T-helper 2 cell treated with Interferon-gamma antibody and Interleukin-4, amounts not matched to agents 5 μg/mL and 100 μg/mL, for 36 hours (primary cell): ENCODE data around the gene ZC3H12D.
A peak's percentile ranks its signal among the peaks of the same experiment; 100 is the strongest.
"Not testable (repeated sequence)": the region's sequence is repeated elsewhere in the genome, so short reads cannot be mapped to it uniquely, and the experiment has no call there.

Experiments used
- DNase-seq: peaks from one replicate; pipeline ENCODE4 v3.0.0; 2021; ENCODE audit warnings: low spot score
- H3K27ac Mint-ChIP-seq: one replicate; pipeline ENCODE4 v1.8.0; 2021; ENCODE audit warnings: mild to moderate bottlenecking, mixed read lengths
- H3K27me3 Mint-ChIP-seq: one replicate; pipeline ENCODE4 v1.8.0; 2021; ENCODE audit warnings: low read depth, mixed read lengths
- H3K36me3 Mint-ChIP-seq: one replicate; pipeline ENCODE4 v1.8.0; 2021; ENCODE audit warnings: low read depth, mixed read lengths
- H3K4me1 Mint-ChIP-seq: one replicate; pipeline ENCODE4 v1.8.0; 2021; ENCODE audit warnings: low read depth, mixed read lengths
- H3K4me3 Mint-ChIP-seq: one replicate; pipeline ENCODE4 v1.8.0; 2022; ENCODE audit warnings: mild to moderate bottlenecking, moderate library complexity, mixed read lengths
- H3K9me3 Mint-ChIP-seq: one replicate; pipeline ENCODE4 v1.8.0; 2021; ENCODE audit warnings: mixed read lengths

ZC3H12D gene

DNA sequence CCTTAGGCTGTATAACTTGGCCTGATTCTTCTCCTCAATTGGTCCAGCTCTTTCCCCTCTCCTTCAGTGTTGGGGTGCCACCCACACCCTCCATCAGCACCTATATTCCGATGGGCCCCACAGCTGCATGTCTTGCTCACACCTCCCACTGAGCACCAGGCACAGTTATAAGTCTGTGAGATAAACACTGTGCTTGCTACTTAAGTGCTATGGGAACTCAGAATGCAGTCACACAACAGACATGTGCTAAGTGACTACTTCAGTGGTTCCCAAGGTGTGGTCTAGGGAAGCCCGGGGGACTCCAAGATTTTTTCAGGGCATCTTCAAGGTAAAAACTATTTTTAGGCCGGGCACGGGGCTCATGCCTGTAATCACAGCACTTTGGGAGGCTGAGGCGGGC, 7.3 kb downstream of the ZC3H12D start:
- DNase-seq, result no peak
- H3K4me1 Mint-ChIP-seq, result peaks cover 33% of the 10 kb centered on the region
- H3K4me3 Mint-ChIP-seq, result no peak overlapping the region
- no peaks in the 10 kb centered on the region for H3K9me3 Mint-ChIP-seq
- peaks cover 15% of the 10 kb centered on the region for H3K36me3 Mint-ChIP-seq
- no peaks in the 10 kb centered on the region for H3K27me3 Mint-ChIP-seq
- H3K27ac Mint-ChIP-seq, result peak overlapping the region; percentile 0

DNA sequence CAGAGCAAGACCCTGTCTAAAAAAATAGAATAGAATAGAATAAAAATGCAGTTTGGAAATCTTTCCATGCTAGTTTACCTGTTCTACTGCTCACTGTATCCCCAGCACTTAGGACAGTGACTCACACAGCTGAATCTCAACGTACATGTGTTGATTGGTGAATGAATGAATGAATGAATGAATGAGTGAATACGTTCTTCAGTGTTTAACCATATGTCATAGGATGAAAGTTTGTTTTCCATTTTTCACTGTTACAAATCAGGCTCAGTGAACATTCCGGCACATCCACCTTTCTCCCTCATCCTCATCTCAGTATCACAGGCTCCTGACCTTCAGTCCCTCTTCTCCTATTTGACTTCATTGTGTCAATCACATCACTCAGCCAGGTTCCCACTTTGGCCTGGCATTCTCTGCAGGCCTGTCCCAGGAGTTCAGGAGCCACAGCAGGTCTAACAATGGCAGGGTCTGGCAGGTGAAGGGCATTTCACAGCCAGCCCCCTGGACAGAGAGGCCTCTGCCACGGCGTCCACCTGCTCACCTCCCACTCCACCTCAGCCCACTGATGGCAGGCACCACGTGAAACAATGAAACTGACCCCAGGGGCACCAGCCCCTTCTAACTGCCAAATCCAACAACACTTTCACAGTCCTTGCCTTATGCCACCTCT, 7.9 kb downstream of the ZC3H12D start:
- H3K4me1 Mint-ChIP-seq, result peaks cover 33% of the 10 kb centered on the region
- peaks cover 15% of the 10 kb centered on the region for H3K36me3 Mint-ChIP-seq
- DNase-seq, result no peak
- no peak overlapping the region for H3K4me3 Mint-ChIP-seq
- H3K27ac Mint-ChIP-seq, result peak overlapping the region; percentile 0
- H3K27me3 Mint-ChIP-seq, result no peaks in the 10 kb centered on the region
- H3K9me3 Mint-ChIP-seq, result no peaks in the 10 kb centered on the region

DNA sequence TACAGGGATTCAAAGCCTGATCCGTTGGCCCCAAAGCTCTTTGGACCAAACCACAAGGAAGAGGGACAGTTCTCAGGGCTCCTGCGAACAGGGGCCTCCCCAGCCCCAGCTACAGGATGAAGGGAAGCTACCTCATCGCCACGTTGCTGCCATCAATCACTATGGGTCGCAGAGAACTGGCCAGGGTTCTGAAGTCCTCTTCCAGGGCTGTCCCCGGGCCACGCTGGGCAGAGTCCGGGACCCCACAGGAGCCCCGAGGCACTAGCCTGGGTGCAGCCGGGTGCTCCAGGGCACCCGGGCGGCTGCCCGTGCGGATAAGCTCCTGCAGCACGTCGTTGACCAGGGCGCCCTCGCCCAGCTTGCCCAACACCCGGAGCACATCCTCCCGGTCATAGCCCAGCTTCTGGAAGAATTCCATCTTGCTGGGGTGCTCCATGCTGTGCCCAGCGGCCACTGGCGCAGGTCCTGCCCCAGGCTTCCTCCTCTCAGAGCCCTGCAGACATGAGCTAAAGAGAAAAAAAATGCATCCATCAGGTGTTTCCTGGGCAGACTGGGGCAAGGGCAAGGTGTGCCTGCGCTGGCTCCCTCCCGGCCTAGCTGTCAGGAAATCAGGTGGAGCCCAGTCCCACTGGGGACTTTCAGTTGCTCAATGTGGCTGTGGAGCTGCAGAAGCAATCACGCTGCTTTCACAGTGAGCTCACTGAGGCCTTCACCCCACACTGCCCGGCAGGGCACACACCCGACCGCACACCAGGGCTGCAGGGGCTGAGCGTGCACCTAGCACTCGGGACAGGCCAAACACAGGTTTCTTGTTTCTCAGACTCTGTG, 10.5 kb downstream of the ZC3H12D start:
- no peak for DNase-seq
- Mint-ChIP-seq H3K4me3 (no peak overlapping the region), H3K27me3 (no peaks in the 10 kb centered on the region), H3K36me3 (peaks cover 5% of the 10 kb centered on the region), H3K9me3 (no peaks in the 10 kb centered on the region), H3K27ac (no peak overlapping the region), H3K4me1 (peaks cover 21% of the 10 kb centered on the region)

DNA sequence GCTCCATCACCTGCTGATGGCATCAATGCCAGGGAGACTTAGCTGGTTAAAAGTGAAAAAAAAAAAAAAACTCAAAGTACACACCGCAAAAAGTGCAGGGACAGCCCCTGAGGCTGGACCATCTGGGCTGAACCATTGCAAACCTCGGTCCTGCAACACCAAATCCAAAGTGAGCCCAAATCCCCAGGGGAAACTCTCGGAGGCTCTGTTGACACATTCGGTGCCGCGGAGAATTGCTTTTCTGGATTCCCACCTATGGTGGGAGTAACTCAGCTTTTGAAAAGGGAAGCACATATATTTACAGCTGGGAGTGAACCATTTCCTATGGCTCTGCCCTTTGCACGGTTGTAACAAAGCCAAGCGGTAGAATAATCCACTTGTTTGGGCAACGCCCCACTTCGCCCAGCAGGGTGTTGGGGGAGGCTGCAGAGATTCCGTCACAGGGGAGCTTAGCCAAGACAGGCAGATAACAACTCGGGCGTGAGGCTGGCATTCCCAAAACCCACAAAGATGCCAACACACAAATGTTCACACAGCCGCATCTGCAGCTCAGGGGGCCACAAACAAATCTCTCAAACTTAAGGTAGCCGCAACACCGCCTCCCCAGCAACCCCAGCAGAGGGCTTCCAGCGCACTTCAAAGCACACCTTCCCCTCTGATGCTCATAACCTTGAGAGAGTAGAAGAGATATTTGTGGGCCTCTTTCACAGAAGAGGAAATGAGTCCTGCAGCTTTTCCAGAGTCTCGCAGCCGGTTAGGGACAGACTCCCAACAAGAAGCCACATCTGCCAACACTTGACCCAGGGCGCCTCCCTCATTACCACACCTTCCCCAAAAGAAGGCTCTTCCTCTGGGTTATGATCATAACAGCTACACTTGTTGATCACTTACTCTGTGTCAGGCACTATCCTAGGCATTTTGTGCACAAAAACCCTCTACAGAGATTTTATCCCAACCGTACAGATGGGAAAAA, 11.4 kb downstream of the ZC3H12D start:
- no peak for DNase-seq
- H3K36me3 Mint-ChIP-seq, result peaks cover 4% of the 10 kb centered on the region
- no peaks in the 10 kb centered on the region for H3K27me3 Mint-ChIP-seq
- peaks cover 17% of the 10 kb centered on the region for H3K4me1 Mint-ChIP-seq
- no peak overlapping the region for H3K4me3 Mint-ChIP-seq
- no peak overlapping the region for H3K27ac Mint-ChIP-seq
- H3K9me3 Mint-ChIP-seq, result no peaks in the 10 kb centered on the region

DNA sequence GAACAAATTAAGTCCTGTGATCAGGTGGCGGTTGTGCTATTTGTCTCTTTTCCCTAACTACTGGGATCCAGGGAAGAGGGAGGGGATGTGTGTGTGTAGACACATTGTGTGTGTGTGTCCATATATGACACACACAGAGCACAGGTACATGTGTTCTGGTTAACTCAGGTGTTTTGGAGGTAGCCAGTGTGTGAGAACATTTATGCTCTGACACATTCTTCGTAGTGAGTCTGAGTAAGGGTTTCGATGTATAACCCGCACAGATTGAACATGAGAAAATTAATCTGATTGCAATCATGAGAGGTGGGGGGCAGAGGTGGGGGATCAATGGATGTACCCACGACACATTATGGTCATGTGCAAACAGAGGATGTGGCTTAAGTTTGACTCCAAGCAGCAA, 12.6 kb downstream of the ZC3H12D start:
- Mint-ChIP-seq H3K4me3 (no peak overlapping the region), H3K4me1 (peaks cover 20% of the 10 kb centered on the region), H3K27me3 (no peaks in the 10 kb centered on the region), H3K27ac (no peak overlapping the region), H3K9me3 (no peaks in the 10 kb centered on the region), H3K36me3 (peaks cover 6% of the 10 kb centered on the region)
- DNase-seq, result no peak

DNA sequence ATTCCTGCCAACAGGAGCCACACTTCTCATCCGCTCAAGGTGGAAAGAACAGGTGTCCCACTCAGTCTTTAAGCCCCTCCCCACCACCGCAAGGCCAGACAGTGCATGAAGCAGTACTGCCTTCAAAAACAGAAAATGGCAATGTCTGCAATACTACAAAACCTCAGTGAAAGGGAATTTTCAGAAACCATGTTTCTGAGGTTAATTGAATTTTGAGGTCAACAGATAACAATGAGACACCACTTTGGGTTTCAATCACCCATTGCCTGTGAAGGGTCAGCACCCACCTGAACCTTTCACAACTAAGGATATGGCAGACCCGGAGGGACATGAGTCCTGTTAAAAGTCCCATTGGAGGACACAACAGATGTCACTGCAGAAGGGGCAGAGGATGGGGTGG, 13.0 kb downstream of the ZC3H12D start:
- H3K4me1 Mint-ChIP-seq, result peaks cover 20% of the 10 kb centered on the region
- H3K9me3 Mint-ChIP-seq, result no peaks in the 10 kb centered on the region
- H3K4me3 Mint-ChIP-seq, result no peak overlapping the region

DNA sequence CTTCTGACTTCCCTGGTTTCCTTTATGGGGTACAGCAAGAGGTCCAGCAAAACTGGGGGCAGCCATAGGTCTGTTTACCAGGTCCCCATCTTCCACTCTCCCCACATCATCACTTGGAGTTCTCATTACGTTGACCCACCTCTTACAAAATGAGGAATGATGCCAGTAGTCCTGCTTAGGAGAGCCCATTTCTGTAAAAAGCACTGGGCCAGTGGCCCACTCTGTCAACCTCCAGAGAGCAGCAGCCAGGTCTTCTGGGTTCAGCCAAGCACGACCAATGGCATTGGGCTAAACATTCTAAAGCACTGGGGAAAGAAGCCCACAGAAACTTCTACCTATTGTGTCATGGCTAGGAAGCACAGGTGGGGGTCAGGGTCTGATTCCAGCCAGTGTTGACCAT, 13.9 kb downstream of the ZC3H12D start:
- no peak overlapping the region for H3K4me3 Mint-ChIP-seq
- H3K36me3 Mint-ChIP-seq, result peaks cover 6% of the 10 kb centered on the region
- H3K27me3 Mint-ChIP-seq, result no peaks in the 10 kb centered on the region
- no peak overlapping the region for H3K27ac Mint-ChIP-seq
- H3K4me1 Mint-ChIP-seq, result peaks cover 20% of the 10 kb centered on the region
- DNase-seq, result no peak
- H3K9me3 Mint-ChIP-seq, result no peaks in the 10 kb centered on the region

More for the DNA sequence above, 13.0 kb downstream of the ZC3H12D start:
- Mint-ChIP-seq H3K27ac (no peak overlapping the region), H3K27me3 (no peaks in the 10 kb centered on the region), H3K36me3 (peaks cover 6% of the 10 kb centered on the region)
- no peak for DNase-seq

DNA sequence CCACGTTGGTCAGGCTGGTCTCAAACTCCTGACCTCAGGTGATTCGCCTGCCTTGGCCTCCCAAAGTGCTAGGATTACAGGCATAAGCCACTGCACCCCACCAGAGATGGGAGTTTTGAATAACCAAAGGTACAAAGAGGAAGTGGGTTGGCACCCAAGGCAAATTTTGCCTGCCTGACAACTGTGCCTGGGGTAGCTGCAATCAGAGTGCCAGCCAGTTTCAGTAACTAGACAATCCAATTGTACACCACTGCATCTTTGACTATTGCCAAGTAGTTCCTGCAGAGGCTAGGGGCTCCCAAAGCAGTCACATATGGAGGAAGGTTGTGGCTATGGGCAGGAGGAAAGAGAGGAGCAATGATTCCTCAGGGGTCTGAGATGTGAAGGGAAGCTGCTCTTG, 16.6 kb downstream of the ZC3H12D start:
- H3K27ac Mint-ChIP-seq, result peak overlapping the region; percentile 69

DNA sequence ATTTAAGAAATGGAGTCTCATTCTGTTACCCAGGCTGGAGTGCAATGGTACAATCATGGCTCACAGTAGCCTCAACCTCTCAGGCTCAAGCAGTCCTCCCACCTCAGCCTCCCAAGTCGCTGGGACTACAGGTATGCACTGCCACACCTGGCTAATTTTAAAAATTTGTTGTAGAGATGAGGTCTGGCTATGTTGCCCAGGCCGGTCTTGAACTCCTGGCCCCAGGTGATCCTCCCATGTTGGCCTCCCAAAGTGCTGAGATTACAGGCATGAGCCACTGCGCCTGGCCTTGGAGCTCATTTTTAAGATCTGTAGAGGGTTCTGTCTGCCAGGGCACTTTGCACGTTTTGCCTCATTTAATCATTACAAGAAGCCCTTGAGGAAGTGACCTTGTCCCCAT, 17.5 kb downstream of the ZC3H12D start:
- no peak overlapping the region for H3K4me3 Mint-ChIP-seq

More for the DNA sequence above, 16.6 kb downstream of the ZC3H12D start:
- no peak for DNase-seq
- Mint-ChIP-seq H3K27me3 (no peaks in the 10 kb centered on the region), H3K9me3 (no peaks in the 10 kb centered on the region), H3K36me3 (peaks cover 4% of the 10 kb centered on the region), H3K4me1 (peaks cover 22% of the 10 kb centered on the region), H3K4me3 (no peak overlapping the region)

DNA sequence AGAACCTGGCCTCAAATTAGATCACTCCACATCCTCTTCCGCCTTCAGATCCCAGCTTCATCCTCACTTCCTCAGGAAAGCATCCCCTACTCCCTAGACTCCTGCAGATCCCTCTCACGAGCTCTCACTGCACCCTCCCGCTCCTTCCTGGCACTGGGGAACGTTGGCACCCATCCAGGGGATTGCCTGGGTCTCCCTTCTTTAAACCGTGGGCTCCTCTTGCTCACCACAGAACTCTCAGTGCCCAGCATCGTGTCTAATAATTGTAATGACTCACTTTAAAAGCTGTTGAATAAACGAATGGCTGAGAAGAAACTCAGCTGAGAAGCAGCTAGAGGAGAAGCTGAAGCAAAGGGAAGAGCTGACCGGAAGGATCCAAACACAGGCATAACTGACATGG, 20.4 kb downstream of the ZC3H12D start:
- H3K4me3 Mint-ChIP-seq, result no peak overlapping the region
- no peak for DNase-seq
- peaks cover 10% of the 10 kb centered on the region for H3K36me3 Mint-ChIP-seq
- no peak overlapping the region for H3K27ac Mint-ChIP-seq
- no peaks in the 10 kb centered on the region for H3K27me3 Mint-ChIP-seq
- no peaks in the 10 kb centered on the region for H3K9me3 Mint-ChIP-seq
- peaks cover 5% of the 10 kb centered on the region for H3K4me1 Mint-ChIP-seq

More for the DNA sequence above, 17.5 kb downstream of the ZC3H12D start:
- H3K9me3 Mint-ChIP-seq, result no peaks in the 10 kb centered on the region
- H3K4me1 Mint-ChIP-seq, result peaks cover 14% of the 10 kb centered on the region
- no peaks in the 10 kb centered on the region for H3K27me3 Mint-ChIP-seq
- no peak overlapping the region for H3K27ac Mint-ChIP-seq
- H3K36me3 Mint-ChIP-seq, result peaks cover 4% of the 10 kb centered on the region
- DNase-seq, result no peak

DNA sequence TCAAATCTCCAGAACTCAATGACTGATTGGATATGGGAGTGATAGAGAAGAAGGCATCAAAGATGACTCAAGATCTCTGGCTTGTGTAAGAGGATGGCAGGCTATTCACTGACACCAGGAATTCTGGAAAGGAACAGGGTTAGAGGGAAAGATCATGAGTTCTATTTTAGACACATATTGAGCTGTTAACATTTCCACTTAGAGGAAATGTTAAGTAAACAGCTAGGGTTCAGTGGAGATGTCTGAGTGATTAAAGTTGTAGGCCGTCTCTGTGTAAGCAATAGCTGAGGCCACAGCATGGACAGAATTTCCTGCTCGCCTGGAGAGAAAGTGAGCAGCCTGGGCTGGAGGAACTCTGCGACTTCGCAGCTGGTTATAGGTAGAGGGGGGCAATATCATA, 21.0 kb downstream of the ZC3H12D start:
- H3K27me3 Mint-ChIP-seq, result no peaks in the 10 kb centered on the region
- H3K4me3 Mint-ChIP-seq, result no peak overlapping the region
- no peak overlapping the region for H3K27ac Mint-ChIP-seq
- no peak for DNase-seq
- H3K9me3 Mint-ChIP-seq, result no peaks in the 10 kb centered on the region
- H3K36me3 Mint-ChIP-seq, result peaks cover 16% of the 10 kb centered on the region
- H3K4me1 Mint-ChIP-seq, result peaks cover 9% of the 10 kb centered on the region

DNA sequence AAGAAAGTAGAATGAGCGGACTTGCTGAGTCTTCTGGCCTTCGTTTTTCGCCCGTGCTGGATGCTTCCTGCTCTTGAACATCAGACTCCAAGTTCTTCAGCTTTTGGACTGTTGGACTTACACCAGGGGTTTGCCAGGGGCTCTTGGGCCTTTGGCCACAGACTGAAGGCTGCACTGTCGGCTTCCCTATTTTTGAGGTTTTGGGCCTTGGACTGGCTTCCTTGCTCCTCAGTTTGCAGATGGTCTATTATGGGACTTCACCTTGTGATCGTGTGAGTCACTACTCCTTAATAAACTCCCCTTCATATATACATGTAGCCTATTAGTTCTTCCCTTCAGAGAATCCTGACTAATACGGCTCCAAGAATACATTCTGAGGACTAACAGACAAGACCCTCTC, 22.1 kb downstream of the ZC3H12D start:
- H3K4me3 Mint-ChIP-seq, H3K9me3 Mint-ChIP-seq, H3K4me1 Mint-ChIP-seq, DNase-seq, H3K27ac Mint-ChIP-seq, H3K27me3 Mint-ChIP-seq: not testable (repeated sequence)
- H3K36me3 Mint-ChIP-seq, result peaks cover 20% of the 10 kb centered on the region

DNA sequence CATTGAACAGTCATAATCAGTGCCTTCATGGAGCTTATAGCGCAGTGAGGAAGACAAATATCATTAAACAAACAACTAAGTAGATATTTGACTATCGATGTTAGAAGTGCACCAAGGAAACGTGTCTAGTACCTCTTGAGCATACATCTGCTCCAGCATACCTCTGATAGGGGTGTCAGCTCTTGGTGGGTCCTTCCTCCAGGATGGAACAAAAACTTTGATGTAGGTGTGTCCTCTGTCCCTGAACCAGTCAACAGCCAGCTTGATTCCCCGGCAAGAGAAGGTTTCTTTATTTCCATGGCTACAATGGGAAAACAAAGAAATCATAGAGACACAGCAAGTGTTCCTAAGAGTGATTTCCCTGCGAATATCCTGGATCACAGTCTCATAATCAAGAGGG, 23.1 kb downstream of the ZC3H12D start:
- H3K4me1 Mint-ChIP-seq, result peaks cover 7% of the 10 kb centered on the region
- no peak overlapping the region for H3K27ac Mint-ChIP-seq
- no peaks in the 10 kb centered on the region for H3K9me3 Mint-ChIP-seq
- H3K36me3 Mint-ChIP-seq, result peaks cover 20% of the 10 kb centered on the region
- DNase-seq, result no peak
- H3K27me3 Mint-ChIP-seq, result no peaks in the 10 kb centered on the region
- H3K4me3 Mint-ChIP-seq, result no peak overlapping the region

DNA sequence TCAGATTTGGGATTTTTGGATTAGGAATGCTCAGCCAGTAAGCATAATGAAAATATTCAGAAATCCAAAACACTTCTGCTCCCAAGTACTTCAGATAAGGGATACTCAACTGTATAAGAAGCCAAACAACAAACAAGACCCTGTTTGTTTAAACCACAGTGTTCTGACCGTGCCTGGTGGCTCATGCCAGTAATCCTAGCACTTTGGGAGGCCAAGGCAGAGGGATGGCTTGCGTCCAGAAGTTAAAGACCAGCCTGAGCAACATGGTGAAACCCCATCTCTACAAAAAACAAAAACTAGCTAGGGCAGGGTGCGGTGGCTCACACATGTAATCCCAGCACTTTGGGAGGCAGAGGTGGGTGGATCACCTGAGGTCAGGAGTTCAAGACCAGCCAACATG, 24.6 kb downstream of the ZC3H12D start:
- not testable (repeated sequence) for H3K27me3 Mint-ChIP-seq, H3K4me1 Mint-ChIP-seq, H3K4me3 Mint-ChIP-seq, H3K27ac Mint-ChIP-seq, H3K9me3 Mint-ChIP-seq, DNase-seq
- peaks cover 20% of the 10 kb centered on the region for H3K36me3 Mint-ChIP-seq
